ENCODE data around the gene MS4A10.

Gene MS4A10

DNA sequence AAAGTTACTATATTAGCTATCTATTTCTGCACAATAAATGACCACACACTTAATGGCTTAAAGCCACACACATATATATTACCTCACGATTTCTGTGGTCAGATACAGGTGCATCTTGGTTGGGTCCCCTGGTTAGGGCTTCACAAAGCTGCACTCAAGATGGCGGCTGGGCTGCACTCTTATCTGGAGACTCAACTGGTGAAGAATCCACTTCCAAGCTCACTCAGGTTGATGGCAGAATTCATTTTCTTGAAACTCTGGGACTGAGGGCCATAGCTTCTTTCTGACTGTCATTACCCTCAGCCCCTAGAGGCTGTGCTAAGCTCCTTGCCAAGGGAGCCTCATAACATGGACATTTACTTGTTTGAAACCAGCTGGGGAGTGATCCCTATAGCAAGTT is 5.1 kb upstream of the MS4A10 start:
- FAIRE-seq (peak; percentile 21), DNase-seq (ENCODE audit: insufficient read length) (no peak)
- TF ChIP-seq TAF1 (IDR thresholded peaks at IDR 0.05; ENCODE audit: borderline replicate concordance, low read depth, low read length) (no peak), POLR2A (IDR thresholded peaks at IDR 0.05; ENCODE audit: low read depth, low read length) (no peak), POLR2AphosphoS5 (IDR thresholded peaks at IDR 0.05; ENCODE audit: low read depth, low read length) (no peak)

DNA sequence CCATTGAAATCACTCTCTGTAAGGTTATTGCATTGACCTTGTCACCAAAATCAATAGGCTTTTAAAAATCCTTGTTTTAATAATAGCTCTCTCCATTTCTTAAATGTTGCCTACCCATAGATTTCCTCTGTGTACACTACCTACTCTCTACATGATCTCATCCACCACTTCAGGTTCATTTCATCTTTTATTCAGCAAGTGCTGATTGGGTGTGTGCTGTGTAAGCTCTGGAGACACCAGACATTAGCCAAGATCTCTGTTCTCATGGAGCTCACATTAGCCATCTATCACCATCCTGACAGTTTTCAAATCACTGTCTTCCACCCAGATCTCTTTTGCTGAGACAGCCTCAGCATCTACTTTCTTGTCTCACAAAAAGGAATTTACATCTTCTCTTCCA is 4.4 kb upstream of the MS4A10 start:
- DNase-seq (ENCODE audit: insufficient read length), result no peak
- no peak for FAIRE-seq
- TF ChIP-seq TAF1 (IDR thresholded peaks at IDR 0.05; ENCODE audit: borderline replicate concordance, low read depth, low read length), result no peak
- TF ChIP-seq POLR2AphosphoS5 (IDR thresholded peaks at IDR 0.05; ENCODE audit: low read depth, low read length), result no peak
- no peak for TF ChIP-seq POLR2A (IDR thresholded peaks at IDR 0.05; ENCODE audit: low read depth, low read length)

DNA sequence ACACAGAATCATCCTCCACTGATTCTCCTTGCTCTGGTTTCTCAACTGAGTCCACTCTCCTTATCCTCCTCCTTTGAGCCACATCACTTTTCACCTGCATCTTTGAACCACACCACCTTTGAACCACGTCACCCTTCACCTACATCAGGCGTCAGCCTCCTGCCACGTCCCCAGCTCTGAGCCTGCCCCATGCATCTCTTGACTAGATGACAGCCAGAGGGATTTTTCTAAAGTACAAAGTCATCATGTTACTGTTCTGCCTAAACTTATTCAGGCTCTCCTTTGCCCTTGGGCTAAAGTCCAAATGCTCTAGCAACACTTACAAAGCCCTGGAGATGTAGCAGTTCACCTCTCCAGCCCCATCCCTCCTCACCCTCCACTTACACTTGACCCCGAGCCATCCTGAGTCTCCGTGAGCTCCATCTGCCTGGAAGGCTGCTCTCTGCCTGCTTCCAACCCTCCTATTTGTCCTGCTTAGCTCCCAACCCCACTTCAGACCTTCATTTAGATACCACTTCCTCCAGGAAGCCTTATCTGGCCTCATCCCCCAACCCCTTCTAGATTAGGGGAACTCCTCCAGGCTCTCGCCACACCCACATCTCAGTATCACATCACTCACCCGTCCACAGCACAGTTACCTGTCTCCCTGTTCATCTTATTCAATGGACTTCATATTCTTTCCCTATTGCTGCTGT is 3.7 kb upstream of the MS4A10 start:
- FAIRE-seq, result peak; percentile 83
- DNase-seq (ENCODE audit: insufficient read length), result no peak
- TF ChIP-seq POLR2A (IDR thresholded peaks at IDR 0.05; ENCODE audit: low read depth, low read length), result no peak
- TF ChIP-seq TAF1 (IDR thresholded peaks at IDR 0.05; ENCODE audit: borderline replicate concordance, low read depth, low read length), result no peak
- TF ChIP-seq POLR2AphosphoS5 (IDR thresholded peaks at IDR 0.05; ENCODE audit: low read depth, low read length), result no peak

DNA sequence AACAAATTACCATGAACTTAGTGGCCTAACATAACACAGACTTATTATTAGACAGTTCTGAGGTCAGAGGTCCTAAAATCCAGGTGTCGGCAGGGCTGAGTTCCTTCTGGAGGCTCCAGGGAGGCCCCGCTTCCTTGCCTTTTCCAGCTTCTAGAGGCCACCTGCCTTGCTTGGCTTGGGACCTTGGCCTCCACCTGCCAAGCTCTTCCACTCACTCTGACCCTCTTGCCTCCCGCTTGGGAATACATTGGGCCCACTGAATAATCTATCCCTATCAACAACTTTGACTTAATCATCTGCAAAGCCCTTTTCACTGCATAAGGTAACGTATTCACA is 3.2 kb upstream of the MS4A10 start:
- no peak for DNase-seq (ENCODE audit: insufficient read length)
- FAIRE-seq, result no peak
- TF ChIP-seq TAF1 (IDR thresholded peaks at IDR 0.05; ENCODE audit: borderline replicate concordance, low read depth, low read length) (no peak), POLR2A (IDR thresholded peaks at IDR 0.05; ENCODE audit: low read depth, low read length) (no peak), POLR2AphosphoS5 (IDR thresholded peaks at IDR 0.05; ENCODE audit: low read depth, low read length) (no peak)

DNA sequence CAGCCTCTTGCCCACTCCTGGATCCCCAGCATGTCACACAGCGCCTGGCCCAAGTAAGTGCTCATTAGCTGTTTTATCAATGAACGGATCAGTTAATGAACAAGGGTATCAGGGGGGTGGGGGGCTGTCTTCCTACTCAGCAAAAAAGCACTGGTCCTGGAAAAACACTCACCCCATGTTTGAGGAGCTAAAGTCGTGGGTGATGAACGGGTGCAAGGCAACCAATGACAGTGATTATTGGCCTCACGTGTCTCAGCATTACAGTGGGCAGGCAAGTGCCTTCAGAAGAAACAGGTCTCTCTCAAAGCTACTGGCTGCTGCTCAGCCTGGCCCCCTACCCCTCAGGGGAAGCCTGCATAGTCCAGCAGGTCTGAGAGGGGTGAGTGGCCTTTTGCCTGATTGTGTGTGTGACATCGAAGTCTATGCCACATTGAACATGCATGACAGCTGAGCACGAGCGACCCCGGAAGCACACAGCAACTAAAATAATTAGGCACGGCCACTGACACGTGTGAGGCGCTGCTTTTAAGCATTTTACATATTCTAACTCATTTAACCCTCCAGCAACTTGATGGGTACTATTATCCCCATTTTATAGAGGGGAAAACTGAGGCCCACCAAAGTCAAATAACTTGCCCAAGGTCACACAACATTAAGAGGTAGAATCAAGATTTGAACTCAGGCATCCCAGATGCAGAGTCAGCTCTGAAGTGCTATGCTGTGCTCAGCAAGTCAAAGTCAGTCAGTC is 2.6 kb upstream of the MS4A10 start:
- FAIRE-seq (no peak), DNase-seq (ENCODE audit: insufficient read length) (no peak)
- no peak for TF ChIP-seq POLR2A (IDR thresholded peaks at IDR 0.05; ENCODE audit: low read depth, low read length)
- no peak for TF ChIP-seq TAF1 (IDR thresholded peaks at IDR 0.05; ENCODE audit: borderline replicate concordance, low read depth, low read length)
- no peak for TF ChIP-seq POLR2AphosphoS5 (IDR thresholded peaks at IDR 0.05; ENCODE audit: low read depth, low read length)

GRCh38 chr11:60783141-60783484 is 2.0 kb upstream of the MS4A10 start:
- DNase-seq (ENCODE audit: insufficient read length) (no peak), FAIRE-seq (no peak)
- no peak for TF ChIP-seq POLR2AphosphoS5 (IDR thresholded peaks at IDR 0.05; ENCODE audit: low read depth, low read length)
- TF ChIP-seq POLR2A (IDR thresholded peaks at IDR 0.05; ENCODE audit: low read depth, low read length), result no peak
- no peak for TF ChIP-seq TAF1 (IDR thresholded peaks at IDR 0.05; ENCODE audit: borderline replicate concordance, low read depth, low read length)

GRCh38 chr11:60783911-60784310 is 1.2 kb upstream of the MS4A10 start:
- no peak for FAIRE-seq
- no peak for DNase-seq (ENCODE audit: insufficient read length)
- TF ChIP-seq TAF1 (IDR thresholded peaks at IDR 0.05; ENCODE audit: borderline replicate concordance, low read depth, low read length) (no peak), POLR2A (IDR thresholded peaks at IDR 0.05; ENCODE audit: low read depth, low read length) (no peak), POLR2AphosphoS5 (IDR thresholded peaks at IDR 0.05; ENCODE audit: low read depth, low read length) (no peak)

- FAIRE-seq (peak; percentile 48), DNase-seq (ENCODE audit: insufficient read length) (no peak)
- no peak for TF ChIP-seq POLR2AphosphoS5 (IDR thresholded peaks at IDR 0.05; ENCODE audit: low read depth, low read length)
- no peak for TF ChIP-seq POLR2A (IDR thresholded peaks at IDR 0.05; ENCODE audit: low read depth, low read length)
- no peak for TF ChIP-seq TAF1 (IDR thresholded peaks at IDR 0.05; ENCODE audit: borderline replicate concordance, low read depth, low read length)
These were observed 751 bp downstream of the MS4A10 start for GRCh38 chr11:60785806-60786361.

DNA sequence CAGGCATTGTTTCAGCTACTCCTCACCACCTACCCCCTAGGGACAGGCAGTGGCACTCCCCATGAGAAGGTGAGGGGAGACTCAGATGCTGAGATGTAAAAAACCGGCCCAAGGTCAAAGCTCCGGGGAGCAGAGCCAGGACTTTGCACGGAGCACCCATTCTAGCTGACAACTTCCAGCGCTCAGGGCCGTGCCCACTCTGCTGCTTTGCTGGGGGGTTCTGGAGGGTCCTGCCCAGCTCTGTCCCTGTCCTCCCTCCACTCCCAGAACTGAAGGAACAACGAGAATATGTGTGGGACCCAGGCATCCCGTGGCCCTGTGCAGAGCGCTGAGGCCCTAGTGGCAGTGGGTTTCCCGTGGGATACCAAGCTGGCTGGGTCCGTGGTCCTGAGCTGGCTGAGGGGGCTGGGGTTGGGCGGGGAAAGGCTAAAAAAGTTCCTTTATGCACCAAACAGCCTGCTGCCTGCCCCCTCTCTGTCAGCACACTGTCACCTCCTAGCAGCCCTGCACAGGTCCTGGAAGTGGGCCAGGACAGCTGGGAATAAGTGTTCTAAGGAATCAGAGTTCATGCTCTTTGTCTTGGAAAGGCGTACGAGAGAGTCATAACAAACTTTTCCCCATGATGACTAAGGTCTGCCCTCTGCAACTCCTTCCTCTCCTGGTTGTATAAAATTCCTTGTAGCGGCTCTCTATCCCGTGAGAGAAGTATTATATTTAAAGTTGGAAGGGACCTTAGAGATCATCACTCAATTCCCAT is 1.9 kb downstream of the MS4A10 start:
- FAIRE-seq (no peak), DNase-seq (ENCODE audit: insufficient read length) (no peak)
- TF ChIP-seq POLR2A (IDR thresholded peaks at IDR 0.05; ENCODE audit: low read depth, low read length) (no peak), TAF1 (IDR thresholded peaks at IDR 0.05; ENCODE audit: borderline replicate concordance, low read depth, low read length) (no peak), POLR2AphosphoS5 (IDR thresholded peaks at IDR 0.05; ENCODE audit: low read depth, low read length) (no peak)

- no peak for DNase-seq (ENCODE audit: insufficient read length)
- no peak for FAIRE-seq
- TF ChIP-seq TAF1 (IDR thresholded peaks at IDR 0.05; ENCODE audit: borderline replicate concordance, low read depth, low read length), result no peak
- TF ChIP-seq POLR2AphosphoS5 (IDR thresholded peaks at IDR 0.05; ENCODE audit: low read depth, low read length), result no peak
- no peak for TF ChIP-seq POLR2A (IDR thresholded peaks at IDR 0.05; ENCODE audit: low read depth, low read length)
These were observed 3.4 kb downstream of the MS4A10 start for GRCh38 chr11:60788401-60789125.

GRCh38 chr11:60790726-60791125 is 5.6 kb downstream of the MS4A10 start:
- no peak for DNase-seq (ENCODE audit: insufficient read length)
- no peak for TF ChIP-seq TAF1 (IDR thresholded peaks at IDR 0.05; ENCODE audit: borderline replicate concordance, low read depth, low read length)
- no peak for TF ChIP-seq POLR2AphosphoS5 (IDR thresholded peaks at IDR 0.05; ENCODE audit: low read depth, low read length)
- no peak for TF ChIP-seq POLR2A (IDR thresholded peaks at IDR 0.05; ENCODE audit: low read depth, low read length)
- no peak for FAIRE-seq
